GM11168 (cell line): ENCODE data around the gene OR2T6.
"Not testable (repeated sequence)": the region's sequence is repeated elsewhere in the genome, so short reads cannot be mapped to it uniquely, and the experiment has no call there.

Experiments
- in situ Hi-C: fragments of 300-500 bp; cut with MboI; formaldehyde crosslinking; loops from one replicate; pipeline ENCODE4 v1.12.0; 2022; ENCODE audit warnings: low sequenced_read_pairs; ENCODE audit not compliant: unreplicated experiment

Gene OR2T6, protein sequence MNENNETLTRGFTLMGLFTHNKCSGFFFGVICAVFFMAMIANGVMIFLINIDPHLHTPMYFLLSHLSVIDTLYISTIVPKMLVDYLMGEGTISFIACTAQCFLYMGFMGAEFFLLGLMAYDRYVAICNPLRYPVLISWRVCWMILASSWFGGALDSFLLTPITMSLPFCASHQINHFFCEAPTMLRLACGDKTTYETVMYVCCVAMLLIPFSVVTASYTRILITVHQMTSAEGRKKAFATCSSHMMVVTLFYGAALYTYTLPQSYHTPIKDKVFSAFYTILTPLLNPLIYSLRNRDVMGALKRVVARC

DNA sequence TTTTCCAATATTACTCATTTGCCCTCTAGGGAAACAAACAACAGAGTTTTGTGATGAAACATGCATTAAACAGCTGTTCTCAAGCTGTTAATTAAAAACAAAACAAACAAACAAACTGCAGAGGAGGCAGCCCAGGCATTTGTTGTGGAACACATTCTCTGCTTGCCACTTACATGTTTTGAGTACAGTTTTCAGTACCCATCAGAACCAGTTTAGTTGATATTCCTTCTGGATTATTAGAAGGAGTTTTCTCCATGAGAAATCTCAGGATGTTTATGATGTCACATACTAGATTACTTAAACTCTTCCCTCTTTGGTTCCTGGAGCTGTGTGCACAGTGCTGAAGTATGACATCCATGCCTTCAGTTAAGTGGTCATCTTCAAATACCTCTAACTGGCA lies at the start of gene OR2T6:
TSS of gene OR2T6 (plus strand) at position 301 of the 400 bp plus-strand sequence. CDS start 11,863 bp downstream, outside the sequence.
- in situ Hi-C loops, result no loop called here

DNA sequence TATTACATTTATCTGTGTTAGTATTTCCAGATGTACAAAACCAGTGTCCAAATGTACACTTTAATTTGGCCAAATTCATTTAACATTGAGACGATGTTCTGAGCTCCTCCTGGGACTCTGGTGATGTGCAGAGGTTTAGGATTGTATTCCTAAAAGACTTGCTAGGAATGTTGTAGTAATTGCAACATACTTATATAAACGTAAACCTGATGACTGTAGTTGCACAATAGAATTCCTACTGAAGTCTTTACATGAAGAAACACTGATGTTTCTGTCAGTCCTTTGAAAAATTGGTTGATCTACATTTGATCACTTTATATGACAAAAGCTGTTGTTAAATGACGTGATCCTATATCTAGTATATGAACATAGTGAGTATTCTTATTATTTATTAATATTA lies 32.1 kb upstream of the OR2T6 start:
- in situ Hi-C loops, result no loop called here

DNA sequence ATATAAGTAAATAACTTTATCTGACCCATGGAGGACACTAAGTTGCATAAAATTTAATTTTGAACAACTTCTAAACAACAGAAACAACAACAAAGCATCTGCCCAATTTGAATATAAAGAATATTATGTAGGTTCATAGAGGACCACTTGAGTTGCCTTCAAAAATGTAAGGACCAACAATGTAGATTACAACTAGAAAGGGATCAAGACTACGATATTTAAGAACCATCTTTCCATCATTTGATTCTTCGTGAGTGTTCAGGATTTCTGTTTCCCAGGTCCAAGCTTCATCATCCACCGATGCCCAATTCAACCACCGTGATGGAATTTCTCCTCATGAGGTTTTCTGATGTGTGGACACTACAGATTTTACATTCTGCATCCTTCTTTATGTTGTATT lies 27.1 kb upstream of the OR2T6 start, which contains the start of gene OR14C36:
TSS of gene OR14C36 (plus strand) at position 301 of the 400 bp plus-strand sequence. CDS start at position 301, 0 bp downstream.
- in situ Hi-C loops, result no loop called here

DNA sequence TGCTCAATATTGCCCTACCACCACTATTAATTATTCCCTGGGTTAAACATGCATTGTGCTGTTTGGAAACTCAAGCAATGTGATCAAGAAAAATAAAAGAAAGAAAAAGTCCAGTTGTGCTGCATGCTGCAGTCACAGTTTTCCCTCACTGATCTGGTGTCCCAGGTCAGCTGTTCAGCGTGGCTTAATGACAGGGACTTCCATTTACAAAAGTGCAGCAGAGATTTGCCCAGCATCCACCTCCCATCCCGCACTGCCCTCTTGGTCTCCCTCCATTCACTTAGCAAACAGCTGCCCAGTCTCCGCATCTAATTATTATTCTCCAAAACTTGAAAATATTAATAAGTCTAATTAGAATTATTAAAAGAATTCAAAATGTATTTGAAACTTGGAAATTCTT lies 16.1 kb upstream of the OR2T6 start:
- in situ Hi-C loops, result no loop called here

DNA sequence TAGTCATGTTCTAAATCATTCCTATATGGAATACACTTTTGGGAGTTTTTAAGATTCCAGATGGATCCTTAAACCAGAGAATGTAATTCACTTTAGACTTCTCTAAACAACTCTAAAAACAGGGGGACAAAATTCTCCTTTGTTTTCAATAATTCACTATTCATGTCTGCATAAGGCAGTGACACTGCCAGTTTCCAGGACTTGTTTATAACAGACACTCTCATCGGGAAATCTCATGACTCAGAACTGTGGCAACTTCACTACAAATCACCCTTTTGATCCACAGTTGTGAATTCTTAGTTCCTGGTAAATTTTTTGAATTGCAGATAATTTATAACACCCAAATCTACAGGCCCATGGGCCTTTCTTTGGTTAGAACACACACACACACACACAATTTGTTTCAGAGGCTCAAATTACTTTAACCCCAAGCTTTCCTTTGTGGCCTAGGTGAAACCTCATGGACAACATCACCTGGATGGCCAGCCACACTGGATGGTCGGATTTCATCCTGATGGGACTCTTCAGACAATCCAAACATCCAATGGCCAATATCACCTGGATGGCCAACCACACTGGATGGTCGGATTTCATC lies 14.3 kb upstream of the OR2T6 start, which contains the start of gene OR2T4:
TSS of gene OR2T4 (plus strand) at position 545 of the 595 bp plus-strand sequence. CDS start at position 545, 0 bp downstream.
- in situ Hi-C loops, result no loop called here

DNA sequence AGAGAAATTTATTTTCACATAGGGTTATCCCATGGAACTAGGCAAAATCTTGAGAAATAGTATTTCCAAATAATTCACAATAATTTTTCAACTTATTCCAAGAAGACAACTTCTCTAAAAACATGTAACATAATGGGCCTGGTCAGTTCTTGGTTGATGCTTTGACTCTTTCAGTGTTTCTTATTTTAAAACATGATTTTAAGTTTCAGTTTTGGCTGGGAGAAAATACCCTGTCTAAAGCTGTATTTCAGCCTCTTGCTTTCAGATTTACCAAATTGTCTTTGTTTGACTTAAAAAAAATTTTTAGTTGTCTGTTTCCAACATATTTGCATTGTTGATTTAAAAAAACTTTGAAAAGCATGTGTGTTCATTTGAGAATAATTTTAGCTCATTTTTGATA lies 8.9 kb upstream of the OR2T6 start:
- in situ Hi-C loops, result no loop called here

DNA sequence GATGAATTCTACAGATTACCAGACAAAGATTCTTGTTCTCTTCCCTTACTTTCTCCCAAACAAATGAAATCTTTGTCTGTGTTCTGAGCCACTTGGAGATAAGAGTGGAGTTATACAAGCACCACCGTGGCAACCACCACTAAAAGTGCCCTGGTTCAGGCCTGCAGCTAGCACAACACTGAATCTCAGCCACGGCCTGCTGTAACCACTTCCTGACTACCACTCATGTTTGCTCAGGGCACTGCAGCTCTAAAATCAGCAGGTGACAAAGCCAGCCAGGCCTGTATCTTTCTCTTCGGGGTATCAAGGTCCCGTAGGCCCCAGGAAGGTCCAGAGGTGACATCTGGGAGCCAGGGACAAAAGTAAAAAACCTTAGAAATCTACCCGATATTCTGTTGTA lies 3.2 kb upstream of the OR2T6 start:
- in situ Hi-C loops, result no loop called here

DNA sequence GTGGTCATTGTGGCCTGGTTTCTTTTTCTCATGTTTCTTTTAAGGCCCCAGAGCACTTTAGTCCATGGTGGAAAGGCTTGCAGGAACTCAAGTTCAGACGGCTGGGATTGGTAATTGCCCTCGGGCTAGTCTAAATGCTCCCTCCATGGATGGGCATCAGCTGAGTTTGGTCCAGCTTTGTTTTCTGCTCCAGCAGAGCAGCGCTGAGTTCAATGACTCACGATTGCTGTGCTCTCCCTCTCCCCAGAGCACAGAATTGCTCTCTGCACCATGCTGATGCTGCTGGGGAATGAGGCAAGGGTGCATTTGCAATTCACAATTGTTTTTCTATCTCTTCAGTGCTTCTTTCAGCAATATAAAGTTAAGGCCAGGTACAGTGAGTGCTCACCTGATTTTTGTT lies 1.8 kb upstream of the OR2T6 start:
- in situ Hi-C loops, result no loop called here

DNA sequence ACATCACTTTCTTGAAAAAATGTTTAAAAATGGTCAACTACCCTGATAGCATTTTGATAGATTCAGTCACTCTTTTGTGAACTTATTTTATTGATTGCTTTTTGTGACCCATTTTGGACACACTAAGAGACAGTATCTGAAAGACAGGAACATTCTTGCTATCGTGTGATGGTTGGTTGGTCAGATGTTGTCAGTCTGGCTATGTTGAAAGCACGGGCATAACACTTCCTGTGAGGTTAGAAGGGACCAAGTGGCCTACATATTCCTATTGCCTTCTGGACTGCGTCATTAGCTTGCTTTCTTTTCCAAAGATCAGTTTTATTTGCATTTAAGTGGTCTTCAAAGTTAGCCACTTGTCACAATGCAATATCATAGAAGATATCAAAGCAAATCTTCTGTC lies 1.4 kb downstream of the OR2T6 start:
- in situ Hi-C loops, result no loop called here

DNA sequence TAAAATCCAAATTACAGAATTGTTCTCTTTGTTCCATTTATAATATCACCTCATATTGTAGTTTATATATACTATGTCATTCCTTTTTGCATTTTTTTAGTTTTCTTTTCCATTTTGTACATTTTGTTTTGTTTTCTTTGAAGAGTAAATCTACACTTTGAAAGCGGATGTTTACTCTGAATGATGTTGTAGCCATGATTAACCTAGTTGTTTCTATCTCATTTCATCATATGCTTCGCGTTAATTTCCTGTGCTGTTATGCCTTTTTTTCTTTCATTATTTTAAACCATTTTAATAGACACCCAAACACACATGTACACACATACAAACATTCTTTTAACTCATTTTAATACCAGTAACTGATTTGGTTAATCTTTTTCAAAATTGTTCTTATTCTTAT lies 5.3 kb downstream of the OR2T6 start:
- in situ Hi-C loops, result no loop called here

DNA sequence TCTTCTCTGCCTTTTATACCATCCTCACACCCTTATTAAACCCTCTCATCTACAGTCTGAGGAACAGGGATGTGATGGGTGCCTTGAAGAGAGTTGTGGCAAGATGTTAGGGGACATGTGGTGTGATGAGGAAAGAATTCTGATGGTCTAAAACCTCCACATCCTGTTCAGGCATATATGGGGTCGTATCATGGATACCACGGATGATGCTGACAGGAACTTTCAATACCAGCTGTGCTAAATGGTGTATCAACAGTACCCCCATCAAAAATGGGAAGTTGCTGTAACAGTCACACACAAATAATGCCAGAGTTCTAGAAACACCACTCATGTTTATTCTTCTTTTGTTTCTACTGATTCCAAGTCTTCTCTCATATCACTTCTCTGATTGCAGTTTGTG lies 12.9 kb downstream of the OR2T6 start:
- in situ Hi-C loops, result no loop called here

DNA sequence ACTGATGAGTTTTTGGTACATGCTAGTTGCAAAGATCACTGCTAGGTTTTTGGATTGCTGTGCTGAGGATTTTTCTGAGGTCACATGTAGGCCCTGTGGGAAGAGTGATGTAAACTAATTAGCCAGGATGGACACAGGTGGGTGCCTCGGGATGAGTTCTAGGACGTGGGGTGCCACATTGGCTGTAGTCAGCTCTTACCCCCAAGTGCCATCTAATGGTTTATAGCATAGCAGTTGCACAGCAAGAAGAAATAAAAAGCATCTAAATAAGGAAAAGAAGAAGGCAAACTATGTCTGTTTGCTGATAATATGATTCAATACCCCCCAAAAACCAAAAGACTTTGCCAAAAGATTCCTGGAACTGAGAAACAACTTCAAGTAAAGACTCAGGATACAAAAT lies 17.5 kb downstream of the OR2T6 start:
- in situ Hi-C loops, result no loop called here

DNA sequence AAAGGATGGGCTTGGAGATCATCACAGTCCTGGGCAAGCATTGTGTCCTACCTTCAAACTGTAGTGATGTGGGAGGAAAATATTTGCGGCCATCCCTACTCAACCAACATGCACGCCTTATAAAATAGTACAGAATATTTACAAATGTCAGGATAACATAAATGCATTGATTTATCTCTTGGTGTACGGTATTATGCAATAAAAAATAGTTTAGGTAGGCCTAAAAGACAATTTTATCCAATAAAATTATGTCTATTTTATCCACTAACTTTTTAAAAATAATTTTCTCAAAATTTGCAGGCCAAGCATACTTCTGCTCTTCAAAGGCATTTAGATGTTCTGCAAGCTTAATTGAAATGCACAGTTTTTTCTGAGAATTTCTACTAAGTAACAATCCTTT lies 27.2 kb downstream of the OR2T6 start, which contains the start of gene OR2T1:
TSS of gene OR2T1 (plus strand) at position 301 of the 400 bp plus-strand sequence. CDS start 3,100 bp downstream, outside the sequence.
- in situ Hi-C loops, result no loop called here

DNA sequence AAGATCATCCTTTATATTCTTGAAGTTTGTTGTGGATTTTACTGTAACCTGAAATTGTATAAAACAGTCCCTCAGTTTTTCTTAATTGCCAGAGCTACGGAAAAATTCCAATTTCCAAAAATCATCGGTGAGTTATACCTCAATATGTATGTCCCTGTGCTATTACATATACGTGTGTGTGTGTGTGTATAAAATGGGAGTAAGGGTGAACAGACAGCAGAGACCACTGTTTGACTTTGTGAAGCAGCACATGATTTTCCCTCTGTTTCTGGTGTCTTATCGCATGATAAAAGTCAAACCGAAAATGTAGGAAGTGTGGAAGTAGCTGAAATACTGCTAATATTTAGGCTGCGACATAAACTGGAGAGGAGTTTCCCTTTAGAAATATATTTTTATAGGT lies 28.5 kb downstream of the OR2T6 start:
- in situ Hi-C loops, result no loop called here

DNA sequence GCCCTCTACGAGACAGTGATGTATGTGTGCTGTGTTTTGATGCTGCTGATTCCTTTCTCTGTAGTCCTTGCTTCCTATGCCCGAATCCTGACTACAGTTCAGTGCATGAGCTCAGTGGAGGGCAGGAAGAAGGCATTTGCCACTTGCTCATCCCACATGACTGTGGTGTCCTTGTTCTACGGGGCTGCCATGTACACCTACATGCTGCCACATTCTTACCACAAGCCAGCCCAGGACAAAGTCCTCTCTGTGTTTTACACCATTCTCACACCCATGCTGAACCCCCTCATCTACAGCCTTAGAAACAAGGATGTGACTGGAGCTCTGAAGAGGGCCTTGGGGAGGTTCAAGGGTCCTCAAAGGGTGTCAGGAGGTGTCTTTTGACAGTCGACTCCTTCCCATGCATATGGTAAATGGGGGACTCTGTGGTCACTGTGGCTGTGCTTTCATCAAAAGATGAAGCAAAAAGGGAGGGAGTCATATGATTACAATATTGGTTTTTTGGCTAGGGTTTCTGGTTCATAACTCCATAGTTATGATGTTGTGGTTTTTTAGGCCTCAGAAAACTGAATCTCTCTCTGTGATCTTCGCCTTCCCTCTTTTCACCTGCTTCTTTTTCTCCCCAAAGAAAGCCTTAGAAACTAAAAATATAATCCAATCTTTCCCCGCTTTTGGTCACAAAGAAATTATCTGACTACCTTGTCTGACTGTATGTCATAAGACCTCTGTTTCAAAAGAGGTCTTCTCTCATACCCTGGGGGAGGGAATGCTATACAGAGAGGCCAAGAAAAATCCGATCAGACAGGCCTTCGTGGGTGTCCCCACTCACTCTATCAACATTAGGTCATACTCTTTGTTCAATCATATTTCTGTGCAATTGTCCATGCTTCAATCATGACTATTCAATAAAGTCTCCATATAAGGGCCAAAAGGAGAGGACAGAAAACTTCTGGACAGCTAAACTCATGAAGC lies 31.5 kb downstream of the OR2T6 start:
- in situ Hi-C loops, result no loop called here

DNA sequence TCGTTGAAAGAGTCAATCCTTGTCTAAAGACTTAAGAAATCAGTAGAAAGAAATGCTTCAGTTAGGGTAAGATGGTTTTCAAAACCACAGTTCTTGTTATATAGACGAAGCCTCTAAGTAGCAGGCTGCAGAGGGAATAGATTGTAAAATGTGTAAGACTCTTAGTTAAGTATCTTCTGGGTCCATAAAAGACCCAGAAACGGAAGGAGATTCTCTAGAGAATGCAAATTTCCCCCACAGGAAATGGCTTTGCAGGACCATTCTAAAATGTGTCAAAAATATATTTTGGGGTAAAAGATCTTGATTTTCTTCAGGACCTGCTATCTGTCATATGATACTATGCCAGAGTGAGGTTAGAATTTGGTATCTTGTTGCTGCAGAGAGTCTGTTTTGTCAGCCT lies 40.7 kb downstream of the OR2T6 start:
- in situ Hi-C loops, result no loop called here

DNA sequence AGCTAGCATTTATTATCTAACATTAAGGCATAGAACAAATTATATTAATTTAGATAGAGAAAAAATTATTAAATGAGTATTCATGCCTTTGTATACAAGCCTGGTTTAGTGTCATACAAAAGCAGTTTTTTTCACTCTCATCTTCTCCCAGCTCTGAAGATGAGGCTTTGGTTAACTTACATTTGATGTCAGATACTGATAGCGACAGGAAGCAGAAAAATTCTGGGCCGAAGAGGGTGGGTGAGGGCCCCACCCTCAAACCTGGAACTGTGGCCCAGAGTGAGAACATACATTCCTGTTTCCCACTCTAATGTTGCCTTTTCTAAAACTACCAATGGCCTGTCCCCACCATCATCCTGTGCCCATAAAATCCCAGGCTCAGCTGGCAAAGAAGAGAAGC lies 42.3 kb downstream of the OR2T6 start:
- in situ Hi-C loops, result no loop called here

DNA sequence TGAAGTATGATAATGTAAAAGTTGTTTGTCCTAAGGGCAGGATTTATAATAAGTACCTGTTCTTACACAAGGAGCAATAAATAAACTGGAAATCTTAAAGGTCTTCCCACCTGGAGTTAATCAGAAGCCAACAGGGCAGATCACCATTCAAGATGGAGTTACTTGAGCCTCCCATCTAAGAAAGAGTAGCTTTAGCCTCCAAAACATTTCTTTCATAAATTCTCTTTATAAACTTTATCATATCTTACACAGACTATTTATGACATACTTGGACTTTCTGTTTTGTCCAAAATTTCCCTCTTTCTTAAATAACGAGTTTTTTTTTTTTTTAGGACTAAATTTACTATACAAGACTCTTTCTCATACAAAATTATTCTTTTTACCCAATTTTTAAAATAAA lies 45.8 kb downstream of the OR2T6 start:
- in situ Hi-C loops, result no loop called here

DNA sequence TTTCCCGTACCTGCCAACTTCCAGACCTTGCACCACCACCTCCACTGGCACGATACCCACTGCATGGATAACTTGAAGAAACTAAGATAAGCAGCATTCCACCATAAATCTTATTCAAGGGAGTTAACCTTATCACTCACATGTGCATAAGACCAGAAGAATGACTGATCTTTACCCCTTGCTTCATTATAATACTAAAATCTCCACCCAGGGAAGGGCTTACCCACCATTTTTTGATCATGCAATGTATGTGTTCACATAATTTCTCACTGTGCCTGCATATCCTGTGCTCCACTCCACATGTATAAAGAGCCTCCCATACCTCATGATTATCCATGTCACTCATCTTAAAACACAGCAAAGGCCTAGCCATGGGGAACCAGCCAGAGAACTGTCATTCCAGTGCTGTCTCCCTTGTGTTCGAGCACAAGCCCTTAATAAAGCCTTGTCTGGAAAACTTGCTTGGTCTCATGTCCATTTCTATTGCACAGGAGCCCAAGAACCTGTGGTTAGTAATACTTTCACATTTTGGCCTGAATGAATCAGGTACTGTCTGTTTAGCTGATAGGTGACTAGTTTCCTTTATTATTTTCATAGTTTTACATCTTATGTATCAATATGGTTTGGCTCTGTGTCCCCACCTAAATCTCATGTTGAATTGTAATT lies 52.1 kb downstream of the OR2T6 start:
- in situ Hi-C loops, result not testable (repeated sequence)

DNA sequence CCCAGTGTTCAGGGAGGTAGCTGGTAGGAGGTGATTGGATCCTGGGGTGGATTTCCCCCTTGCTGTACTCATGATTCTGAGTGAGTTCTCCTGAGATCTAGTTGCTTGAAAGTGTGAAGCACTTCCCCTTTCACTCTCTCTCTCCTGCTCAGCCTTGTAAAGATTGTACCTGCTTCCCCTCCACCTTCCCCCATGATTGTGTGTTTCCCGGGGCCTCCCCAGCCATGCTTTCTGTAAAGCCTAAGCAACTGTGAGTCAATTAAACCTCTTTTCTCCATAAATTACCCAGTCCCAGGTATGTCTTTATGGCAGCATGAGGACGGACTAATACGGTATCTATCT lies 52.6 kb downstream of the OR2T6 start:
- in situ Hi-C loops, result not testable (repeated sequence)
